CD14-positive monocyte (primary cell): ENCODE measurements around the gene SH3BGRL2. TPM values are rescaled to one million over a fixed set of nuclear protein-coding genes. Genes with fewer than 3 reads are reported as not detected.
A peak's percentile ranks its signal among the peaks of the same experiment; 100 is the strongest.

Experiments used
- DNase-seq, 3 donors: peaks; one replicate each; pipeline ENCODE4 v3.0.0-alpha.2; 2011 to 2022
- H2AFZ ChIP-seq: 2 replicates; pipeline ENCODE4 v1.6.0; 2012; ENCODE audit warnings: mild to moderate bottlenecking, low read depth, low read length, inconsistent platforms; ENCODE audit not compliant: insufficient read depth, poor library complexity, severe bottlenecking
- H3K27ac ChIP-seq, 2 donors: 1 replicate in 1 of 2; 2 replicates in 1 of 2; pipeline ENCODE4 v1.5.1; 2012 to 2013; ENCODE audit warnings: low read length in 2 of 2, control low read depth in 1 of 2, inconsistent platforms in 1 of 2, low read depth in 1 of 2, mild to moderate bottlenecking in 1 of 2
- H3K27me3 ChIP-seq, 2 donors: one replicate each; pipeline versions ENCODE4 v1.6.0 to v1.6.1; 2011 to 2013; ENCODE audit warnings: low read length in 2 of 2; ENCODE audit not compliant: control insufficient read depth in 2 of 2, insufficient read depth in 2 of 2
- H3K36me3 ChIP-seq, 2 donors: replicated peaks in 1 of 2; 1 replicate in 1 of 2; 2 replicates in 1 of 2; pipeline versions ENCODE4 v1.5.1 to v1.6.1; 2012 to 2013; ENCODE audit warnings: low read length in 2 of 2, control low read depth in 1 of 2, inconsistent platforms in 1 of 2, mild to moderate bottlenecking in 1 of 2; ENCODE audit not compliant: insufficient read depth in 2 of 2, control insufficient read depth in 1 of 2
- H3K4me1 ChIP-seq, 2 donors: 1 replicate in 1 of 2; 2 replicates in 1 of 2; pipeline versions ENCODE4 v1.5.1 to v1.6.1; 2012 to 2013; ENCODE audit warnings: low read length in 2 of 2, control low read depth in 1 of 2, inconsistent platforms in 1 of 2, mild to moderate bottlenecking in 1 of 2, moderate library complexity in 1 of 2; ENCODE audit not compliant: insufficient read depth in 2 of 2, control insufficient read depth in 1 of 2
- H3K4me2 ChIP-seq: replicated peaks from 2 replicates; pipeline ENCODE3; 2012; ENCODE audit warnings: low read length, moderate library complexity, mild to moderate bottlenecking; ENCODE audit not compliant: poor library complexity, severe bottlenecking; ENCODE audit errors: extremely low read depth
- H3K4me3 ChIP-seq, 3 experiments: fragments of 200-600 bp in 1 of 3; sonication (generic) in 1 of 3; replicated peaks in 1 of 3; 1 replicate in 2 of 3; 2 replicates in 1 of 3; pipeline ENCODE4 v1.5.1; 2011 to 2013; ENCODE audit warnings: low read length in 3 of 3, mild to moderate bottlenecking in 3 of 3, control low read depth in 2 of 3, low read depth in 2 of 3, inconsistent platforms in 1 of 3, moderate library complexity in 1 of 3
- H3K79me2 ChIP-seq: 2 replicates; pipeline ENCODE4 v1.6.0; 2012; ENCODE audit warnings: mild to moderate bottlenecking, control low read depth, inconsistent platforms, low read length, moderate library complexity; ENCODE audit not compliant: insufficient read depth
- H3K9ac ChIP-seq: 2 replicates; pipeline ENCODE4 v1.6.0; 2017; ENCODE audit warnings: low read length, mild to moderate bottlenecking; ENCODE audit not compliant: insufficient read depth, poor library complexity, severe bottlenecking
- H3K9me3 ChIP-seq, 2 donors: replicated peaks in 1 of 2; 1 replicate in 1 of 2; 2 replicates in 1 of 2; pipeline versions ENCODE4 v1.5.1 to v1.6.1; 2012 to 2013; ENCODE audit warnings: low read length in 2 of 2, control low read depth in 1 of 2; ENCODE audit not compliant: control insufficient read depth in 1 of 2, insufficient read depth in 1 of 2
- H4K20me1 ChIP-seq: 2 replicates; pipeline ENCODE4 v1.6.0; 2012; ENCODE audit warnings: mild to moderate bottlenecking, low read length, control low read depth, moderate library complexity; ENCODE audit not compliant: insufficient read depth
- H3K27ac Mint-ChIP-seq, 7 donors: one replicate each; pipeline ENCODE4 v1.8.0; 2020; ENCODE audit warnings: mild to moderate bottlenecking in 7 of 7, mixed read lengths in 7 of 7, moderate library complexity in 6 of 7, inconsistent platforms in 2 of 7
- H3K27me3 Mint-ChIP-seq, 3 donors: one replicate each; pipeline ENCODE4 v1.8.0; 2021 to 2022; ENCODE audit warnings: low read depth in 3 of 3, mild to moderate bottlenecking in 3 of 3, mixed read lengths in 3 of 3, moderate library complexity in 3 of 3, inconsistent platforms in 1 of 3
- H3K36me3 Mint-ChIP-seq, 2 donors: one replicate each; pipeline ENCODE4 v1.8.0; 2020; ENCODE audit warnings: mixed read lengths in 2 of 2, inconsistent platforms in 1 of 2, mild to moderate bottlenecking in 1 of 2
- H3K4me1 Mint-ChIP-seq: one replicate; pipeline ENCODE4 v1.8.0; 2020; ENCODE audit warnings: mild to moderate bottlenecking, mixed read lengths
- H3K4me3 Mint-ChIP-seq, 2 donors: one replicate each; pipeline ENCODE4 v1.8.0; 2020; ENCODE audit warnings: mild to moderate bottlenecking in 2 of 2, mixed read lengths in 2 of 2, moderate library complexity in 1 of 2
- H3K9me3 Mint-ChIP-seq, 7 donors: one replicate each; pipeline ENCODE4 v1.8.0; 2020 to 2022; ENCODE audit warnings: mixed read lengths in 7 of 7, mild to moderate bottlenecking in 6 of 7, moderate library complexity in 6 of 7, inconsistent platforms in 2 of 7
- CTCF ChIP-seq: fragments of 200-600 bp; IDR thresholded peaks from one replicate; pipeline ENCODE4 v1.8.0; 2022; ENCODE audit warnings: antibody characterized with exemption, mild to moderate bottlenecking
- WGBS: methylation state at CpG from one replicate; pipeline ENCODE4 v1.1.5; 2013; ENCODE audit warnings: missing lambda C conversion rate; ENCODE audit not compliant: insufficient coverage; 5-methylcytosine and 5-hydroxymethylcytosine counted together
- intact Hi-C, 2 donors: fragments of 100-400 bp; cut with micrococcal nuclease; formaldehyde crosslinking; loops; one replicate each; pipeline versions ENCODE4 v1.15.0 to v1.15.1; 2023
- polyA plus RNA-seq, 3 donors: library from polyadenylated mRNA; depleted of rRNA in 1 of 3; unstranded in 2 of 3; stranded (reverse) in 1 of 3; fragments of 300-500 nt in 2 of 3; fragments of >200 nt in 1 of 3; fragmentation: Illumina TruSeq in 2 of 3; gene quantifications; 1 replicate in 2 of 3; 2 replicates in 1 of 3; pipeline ENCODE4 v1.2.3, GENCODE V29; 2012 to 2021

SH3BGRL2 gene
- polyA plus RNA-seq, 3 donors = 0.03 to 0.30 (median 0.28) TPM

GRCh38 chr6:79634491-79635231 lies 3.5 kb downstream of the SH3BGRL2 start:
- Histone ChIP-seq H3K9me3 (no peaks in the 10 kb centered on the region), H2AFZ (no peak overlapping the region), H3K4me2 (no peak overlapping the region), H3K4me3 (no peak overlapping the region), H3K27me3 (peaks cover 23 to 41% of the 10 kb centered on the region in 2 donors), H3K36me3 (no peaks in the 10 kb centered on the region), H3K79me2 (no peaks in the 10 kb centered on the region), H3K9ac (no peak overlapping the region), H4K20me1 (no peaks in the 10 kb centered on the region), H3K4me1 (peaks cover 10 to 13% of the 10 kb centered on the region in 2 donors), H3K27ac (no peak overlapping the region)
- TF ChIP-seq CTCF = no peak
- H3K27ac Mint-ChIP-seq = peak overlapping the region in 1 of 7 donors; percentile 17
- H3K4me1 Mint-ChIP-seq = peaks cover 15% of the 10 kb centered on the region
- WGBS = no CpG with 5 or more reads among the region's 2 CpGs
- H3K36me3 Mint-ChIP-seq = peaks cover 0 to 3% of the 10 kb centered on the region in 2 donors
- H3K27me3 Mint-ChIP-seq = peaks cover 17 to 34% (median 29%) of the 10 kb centered on the region in 3 donors
- H3K9me3 Mint-ChIP-seq = peaks cover 0 to 6% (median 0%) of the 10 kb centered on the region in 7 donors
- intact Hi-C loops = no loop called here
- no peak for DNase-seq
- no peak overlapping the region for H3K4me3 Mint-ChIP-seq

- Histone ChIP-seq H4K20me1 (no peaks in the 10 kb centered on the region), H3K79me2 (no peaks in the 10 kb centered on the region), H3K27me3 (peaks cover 22 to 38% of the 10 kb centered on the region in 2 donors), H3K4me1 (peaks cover 10 to 13% of the 10 kb centered on the region in 2 donors), H3K36me3 (no peaks in the 10 kb centered on the region), H2AFZ (no peak overlapping the region), H3K9ac (no peak overlapping the region), H3K9me3 (no peaks in the 10 kb centered on the region), H3K4me2 (no peak overlapping the region), H3K27ac (no peak overlapping the region), H3K4me3 (no peak overlapping the region)
- WGBS = 60% methylated on average over 1 of the region's 2 CpGs
- peaks cover 0 to 6% (median 0%) of the 10 kb centered on the region in 7 donors for H3K9me3 Mint-ChIP-seq
- H3K4me3 Mint-ChIP-seq = no peak overlapping the region
- H3K4me1 Mint-ChIP-seq = peaks cover 15% of the 10 kb centered on the region
- no peak for DNase-seq
- peaks cover 17 to 31% (median 28%) of the 10 kb centered on the region in 3 donors for H3K27me3 Mint-ChIP-seq
- intact Hi-C loops = no loop called here
- TF ChIP-seq CTCF = no peak
- H3K27ac Mint-ChIP-seq = no peak overlapping the region
- H3K36me3 Mint-ChIP-seq = peaks cover 0 to 3% of the 10 kb centered on the region in 2 donors
These were observed 4.1 kb downstream of the SH3BGRL2 start for GRCh38 chr6:79635232-79635543.
